ENCODE data around the gene MRPS18B.

MRPS18B gene

DNA sequence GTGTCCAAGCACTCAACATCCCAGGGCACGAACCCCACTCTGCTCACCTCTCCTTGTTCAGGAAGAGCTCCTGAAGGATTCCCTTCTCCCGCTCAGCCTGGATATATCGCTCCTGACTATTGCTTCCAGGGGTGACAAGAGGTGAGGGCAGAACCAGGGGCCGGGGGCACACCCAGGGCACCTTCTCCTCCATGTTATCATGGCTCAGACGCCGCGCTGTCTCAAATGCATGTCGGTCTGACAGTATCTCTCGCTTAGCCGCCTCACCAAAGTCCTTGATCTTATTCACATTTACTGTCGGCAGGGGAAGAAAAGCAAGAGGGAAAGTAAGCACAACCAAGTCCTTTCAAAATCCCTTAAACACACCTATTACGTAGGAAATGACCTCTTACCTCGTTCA, 13.7 kb upstream of the MRPS18B start:
- no peak for DNase-seq (ENCODE audit: low spot score)

DNA sequence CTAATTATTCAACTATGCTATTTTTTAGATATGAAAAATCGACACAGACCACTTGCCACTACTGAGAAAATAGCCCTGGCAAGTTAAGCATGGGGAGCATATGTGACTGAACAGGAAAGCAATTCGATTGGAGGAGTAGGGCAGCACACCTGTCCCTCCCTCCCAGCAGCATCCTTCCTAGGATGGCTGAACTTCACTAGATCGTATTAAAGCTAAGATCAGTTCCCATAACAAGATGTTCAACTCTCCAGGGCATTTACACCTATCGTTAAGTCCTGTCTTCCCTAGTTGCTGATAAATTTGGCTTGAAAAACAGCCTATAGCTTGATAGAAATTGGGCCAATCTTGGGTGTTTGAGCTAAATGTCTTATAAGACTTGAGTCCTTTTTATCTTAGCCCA, 7.6 kb upstream of the MRPS18B start:
- DNase-seq (ENCODE audit: low spot score), result no peak

DNA sequence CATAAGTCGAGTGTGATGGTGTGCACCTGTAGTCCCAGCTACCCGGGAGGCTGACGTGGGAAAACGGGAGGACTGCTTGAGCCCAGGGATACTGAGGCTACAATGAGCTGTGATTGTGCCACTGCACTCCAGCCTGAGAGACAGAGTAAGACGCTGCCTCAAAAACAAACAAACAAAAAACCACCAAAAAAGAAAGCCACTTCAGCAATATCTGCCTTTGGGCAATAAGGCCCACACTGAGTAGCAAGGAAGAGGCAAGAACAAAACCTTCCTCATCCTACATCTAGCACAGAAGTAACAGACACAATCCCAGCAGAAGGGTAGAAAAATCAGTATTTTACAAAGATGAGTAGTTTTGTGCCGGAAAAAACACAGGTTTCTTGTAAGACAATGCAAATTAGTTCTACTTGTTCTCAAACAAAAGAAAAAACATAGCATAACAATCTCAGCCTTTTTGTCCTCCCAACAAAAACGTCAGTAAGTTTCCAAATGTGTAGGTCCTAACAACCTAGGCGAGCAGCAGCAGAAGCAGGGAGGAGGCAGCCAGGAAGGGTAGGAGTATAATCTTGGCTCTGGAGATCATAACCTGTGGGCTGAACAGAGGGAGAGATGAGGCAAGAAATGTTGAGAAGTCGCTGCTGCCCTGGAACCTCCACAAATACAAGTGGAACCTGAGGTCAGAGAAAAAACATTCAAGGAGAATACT, 6.3 kb upstream of the MRPS18B start:
- no peak for DNase-seq (ENCODE audit: low spot score)

DNA sequence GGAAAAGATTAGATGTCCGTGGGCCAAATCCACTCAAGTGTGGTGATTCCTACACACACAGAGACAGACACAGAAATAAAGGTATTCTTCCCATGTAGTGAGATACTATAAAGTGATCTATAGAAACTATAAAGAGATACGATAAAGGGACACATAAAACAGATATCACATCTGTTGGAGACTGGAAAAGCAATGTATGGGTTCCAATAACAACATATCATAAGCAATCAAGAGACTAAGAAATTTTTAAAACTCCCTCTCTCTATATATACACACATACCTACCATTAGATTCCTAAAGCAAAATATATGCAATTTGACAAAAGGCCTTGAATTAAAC, 5.8 kb upstream of the MRPS18B start:
- DNase-seq (ENCODE audit: low spot score), result no peak

DNA sequence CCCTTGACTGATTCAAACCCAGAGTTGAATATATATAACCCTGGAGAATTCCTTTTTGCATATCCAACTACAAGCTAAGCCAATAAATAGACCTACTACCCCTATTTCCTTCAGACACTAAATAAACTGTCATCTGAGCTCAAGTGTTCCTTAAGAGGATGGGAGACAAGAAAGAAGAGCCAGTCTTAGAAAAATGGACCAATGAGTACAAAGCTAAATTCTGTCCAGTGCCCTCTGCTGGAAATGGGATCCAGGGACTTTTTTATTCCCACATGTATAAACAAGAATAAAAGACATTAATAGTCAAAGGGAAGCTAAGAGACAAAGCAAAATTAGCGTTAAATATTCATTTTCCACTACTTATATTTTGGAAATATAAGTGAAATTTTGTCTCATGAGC, 5.4 kb upstream of the MRPS18B start:
- no peak for DNase-seq (ENCODE audit: low spot score)

DNA sequence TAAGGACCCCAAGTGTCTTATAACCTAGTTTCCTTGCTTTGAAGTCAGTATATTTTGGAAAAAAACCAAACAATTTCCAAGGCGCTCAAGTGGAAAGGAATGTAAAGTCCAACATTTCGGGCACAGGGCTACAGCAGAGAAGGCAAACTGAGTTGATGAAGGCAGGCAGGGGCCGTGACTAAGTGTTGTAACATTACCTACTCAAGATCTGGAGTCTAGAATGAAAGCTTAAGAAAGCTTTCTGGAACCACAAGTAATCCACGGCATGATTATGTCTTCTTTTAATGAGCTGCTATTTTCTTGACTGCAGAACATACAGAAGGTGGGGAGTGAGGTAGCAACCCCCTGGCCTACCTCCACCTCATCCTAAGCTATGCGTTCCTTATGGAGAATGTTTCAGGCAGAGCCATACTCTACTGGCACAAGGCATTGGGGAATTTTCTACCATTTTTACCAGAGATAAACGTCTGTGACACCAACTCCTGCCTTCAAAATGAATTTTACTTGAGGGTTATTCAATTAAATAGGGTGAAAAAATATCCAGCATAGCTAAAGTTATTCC, 4.9 kb upstream of the MRPS18B start:
- DNase-seq (ENCODE audit: low spot score), result no peak

DNA sequence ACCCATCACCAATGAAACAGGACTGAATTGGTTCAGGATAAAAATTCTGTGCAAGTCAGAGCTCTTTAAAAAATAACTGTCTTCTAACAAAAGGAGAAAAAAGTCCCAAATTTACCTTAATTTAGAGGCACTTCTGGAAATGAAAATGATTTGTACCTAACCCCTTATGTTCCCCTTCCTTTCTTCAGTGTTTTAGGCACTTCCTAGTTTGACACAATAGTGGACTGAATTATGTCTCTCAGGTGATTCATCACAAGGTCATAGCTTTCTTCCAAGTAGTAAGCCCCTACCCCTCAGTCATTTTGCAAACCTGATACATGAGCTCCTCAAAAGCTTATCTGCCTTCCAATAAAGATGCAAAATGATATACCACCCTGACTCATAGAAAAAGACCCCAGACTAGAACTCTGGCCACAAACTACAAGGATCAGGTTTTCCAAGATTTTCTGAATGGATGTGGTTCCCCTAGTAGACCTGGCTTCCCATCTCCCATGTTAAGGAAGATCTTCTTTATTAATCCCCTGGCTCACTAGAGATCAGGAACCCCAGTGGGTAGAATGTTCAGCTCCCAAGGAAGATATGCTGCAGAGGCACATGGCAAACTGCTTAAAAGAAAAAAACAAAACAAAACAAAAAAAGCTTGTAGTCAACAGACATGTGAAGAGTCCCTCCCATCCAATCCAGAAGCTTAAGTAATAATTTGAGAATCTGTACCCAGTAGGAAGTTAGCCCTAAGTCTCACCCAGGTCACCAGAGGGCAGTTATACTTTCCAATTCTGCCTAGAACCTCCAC, 4.2 kb upstream of the MRPS18B start:
- no peak for DNase-seq (ENCODE audit: low spot score)

DNA sequence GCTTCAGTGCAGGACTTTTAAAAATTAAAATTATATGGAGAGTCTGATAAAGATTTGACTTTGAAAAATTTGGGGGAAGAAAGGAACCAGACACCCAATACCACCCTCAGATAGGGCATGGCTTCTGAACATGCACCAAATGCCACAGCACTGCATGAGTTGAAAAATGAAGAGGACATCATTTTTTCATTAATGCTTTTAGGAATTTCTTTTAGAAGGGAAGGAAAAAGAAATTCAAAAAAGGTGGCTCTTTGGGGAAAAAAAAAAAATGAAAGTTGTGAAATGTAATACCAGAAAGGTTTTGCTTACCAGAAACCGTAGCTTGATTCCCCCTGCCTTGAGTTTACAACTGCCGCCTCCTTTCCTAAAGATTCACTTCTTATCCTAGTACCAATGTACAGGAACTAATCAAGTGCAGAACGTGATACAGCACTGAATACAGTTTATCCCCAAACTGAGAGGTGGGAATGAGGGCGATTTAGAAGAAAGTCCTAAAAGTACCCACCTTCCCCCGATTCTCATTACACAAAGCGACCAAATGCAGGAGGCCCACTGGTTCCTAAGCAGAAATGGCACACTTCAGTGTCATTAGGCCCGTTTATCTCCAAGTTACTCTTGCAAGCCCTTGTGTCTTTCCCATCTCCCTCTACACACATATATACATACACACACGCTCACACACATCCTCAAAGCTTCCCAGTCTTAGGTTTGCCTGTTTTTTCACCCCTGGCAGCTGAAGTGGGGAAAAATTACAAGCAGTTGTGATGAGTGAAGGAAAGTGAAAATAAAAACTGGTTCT, 3.4 kb upstream of the MRPS18B start:
- no peak for DNase-seq (ENCODE audit: low spot score)

DNA sequence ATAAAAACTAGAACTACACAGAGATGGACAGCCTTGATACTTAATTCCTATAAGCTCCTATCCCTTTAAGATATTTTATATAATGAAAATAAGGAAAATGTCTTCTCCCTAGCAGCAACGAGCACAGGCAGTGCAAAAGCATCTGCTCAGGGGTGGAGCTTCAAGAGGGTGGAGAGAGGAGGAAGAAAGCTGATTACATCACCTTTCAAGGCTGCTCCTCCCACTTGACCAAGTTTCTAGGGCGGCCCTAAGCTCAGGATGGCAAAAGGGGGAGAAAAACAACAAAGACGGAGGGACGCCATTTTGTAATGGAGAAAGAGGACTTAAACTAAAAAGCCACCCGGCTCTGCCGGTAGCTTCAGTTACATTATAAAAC, 2.8 kb upstream of the MRPS18B start:
- DNase-seq (ENCODE audit: low spot score), result peak; percentile 91

DNA sequence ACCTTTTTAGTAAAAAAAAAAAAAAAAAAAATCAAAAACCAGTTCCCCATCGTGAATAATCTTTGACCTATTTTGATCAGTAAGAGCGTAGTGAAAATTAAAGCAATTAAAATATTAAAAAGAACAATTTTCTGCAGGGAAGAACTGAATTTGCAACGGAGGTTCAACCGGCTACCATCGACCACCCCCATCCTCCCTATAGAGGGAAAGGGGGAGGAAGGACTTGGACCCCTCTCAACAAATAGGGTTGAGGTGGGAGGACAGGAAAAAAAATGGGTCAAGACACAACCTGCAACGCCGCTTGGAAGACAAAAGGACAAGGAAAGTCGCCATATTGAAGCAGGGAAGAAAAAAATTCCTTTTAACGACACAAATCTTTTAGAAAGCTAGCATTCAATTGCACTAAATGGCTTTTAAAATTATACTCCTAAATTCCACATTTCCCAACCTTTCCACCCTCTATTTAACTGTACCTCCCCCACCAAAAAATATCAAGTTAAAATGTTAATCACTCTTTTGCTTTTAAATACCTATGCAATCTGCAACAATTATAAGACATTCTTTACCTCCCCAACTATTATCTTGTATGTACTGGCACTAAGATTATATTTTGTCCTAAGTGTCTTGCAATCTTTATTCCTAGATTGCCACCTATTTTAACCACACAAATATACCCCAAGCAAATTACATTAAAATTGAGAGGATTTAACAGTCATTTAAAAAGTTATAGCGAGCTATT, 2.3 kb upstream of the MRPS18B start:
- DNase-seq (ENCODE audit: low spot score), result no peak

DNA sequence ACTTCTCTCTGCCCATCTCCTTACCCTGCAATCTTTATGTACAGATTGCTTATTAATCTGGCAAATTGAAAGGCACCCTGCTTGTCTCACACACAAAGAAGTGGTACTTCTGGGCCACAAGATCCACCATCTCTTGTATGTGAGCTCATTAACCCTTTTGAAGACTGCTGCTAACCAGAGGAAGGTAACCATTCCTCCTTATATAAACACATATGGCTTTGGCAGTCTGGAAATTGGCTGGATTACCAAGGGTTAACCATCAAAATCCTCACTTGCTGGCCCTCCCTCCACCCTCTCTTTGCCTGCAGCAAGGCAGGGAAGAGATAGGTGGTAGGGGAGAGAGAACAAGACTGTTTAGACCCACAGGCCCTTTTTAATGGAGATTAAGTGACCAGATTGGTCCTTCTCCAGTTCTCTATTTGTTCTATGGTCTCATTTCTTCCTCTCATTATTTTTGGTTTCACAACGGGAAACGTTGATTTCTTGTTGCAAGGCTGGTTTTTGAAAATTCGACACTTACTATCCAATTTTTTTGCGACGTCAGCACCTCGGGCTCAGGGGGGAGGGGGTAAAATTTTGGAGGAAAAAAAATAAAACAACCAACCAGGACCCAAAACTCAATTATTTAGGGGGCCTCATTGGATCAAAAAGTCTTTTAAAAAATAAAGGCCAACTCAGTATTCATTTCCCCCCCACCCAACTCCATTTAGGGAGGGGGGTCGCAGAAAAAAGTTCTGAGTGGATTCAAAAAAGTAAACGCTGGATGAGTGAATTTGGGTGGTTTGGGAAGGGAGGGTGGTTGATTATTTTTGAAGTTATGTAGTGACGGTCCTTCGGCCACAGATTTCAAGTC, 1.5 kb upstream of the MRPS18B start:
- DNase-seq (ENCODE audit: low spot score), result no peak

DNA sequence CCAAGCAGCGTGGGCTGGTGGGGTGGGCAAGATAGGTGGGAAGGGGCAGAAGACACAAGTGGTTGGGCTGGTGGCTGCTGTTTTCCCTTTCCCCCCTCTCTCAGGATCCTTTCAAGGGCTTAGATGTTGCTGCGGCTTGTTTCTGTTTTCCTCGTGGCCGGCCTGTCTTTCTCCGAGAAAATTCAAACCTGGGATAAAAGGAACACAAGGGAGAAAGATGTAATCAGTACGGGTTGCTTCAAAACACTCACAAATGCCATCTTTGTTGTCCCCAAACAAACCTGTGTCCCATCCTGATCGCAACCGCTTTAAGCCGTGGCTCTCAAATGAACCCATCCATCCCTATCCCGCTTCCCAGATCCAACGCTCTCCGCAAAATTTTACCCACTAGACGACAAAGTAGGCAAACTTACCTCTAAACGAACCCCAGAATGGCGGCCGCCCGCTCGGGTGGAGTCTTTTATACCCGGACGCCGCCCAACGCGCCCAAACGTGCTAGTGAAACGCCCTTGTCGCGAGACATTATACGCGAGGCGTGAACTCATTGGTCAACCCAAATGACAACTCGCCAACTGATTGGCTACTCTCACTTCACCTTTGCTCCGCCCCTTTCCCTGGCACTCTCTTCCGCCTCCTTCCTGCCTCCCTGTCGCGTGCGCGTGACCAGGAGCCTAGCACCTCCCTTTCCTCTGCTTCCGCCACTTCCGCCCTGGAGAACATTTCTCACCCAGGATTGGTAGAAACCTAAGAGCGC, 652 bp upstream of the MRPS18B start, which contains the start of gene PPP1R10:
PPP1R10 (minus strand) TSS at position 433 of the 754 bp plus-strand sequence. CDS start 7,299 bp downstream, outside the sequence.
- peak; percentile 95 for DNase-seq (ENCODE audit: low spot score)

DNA sequence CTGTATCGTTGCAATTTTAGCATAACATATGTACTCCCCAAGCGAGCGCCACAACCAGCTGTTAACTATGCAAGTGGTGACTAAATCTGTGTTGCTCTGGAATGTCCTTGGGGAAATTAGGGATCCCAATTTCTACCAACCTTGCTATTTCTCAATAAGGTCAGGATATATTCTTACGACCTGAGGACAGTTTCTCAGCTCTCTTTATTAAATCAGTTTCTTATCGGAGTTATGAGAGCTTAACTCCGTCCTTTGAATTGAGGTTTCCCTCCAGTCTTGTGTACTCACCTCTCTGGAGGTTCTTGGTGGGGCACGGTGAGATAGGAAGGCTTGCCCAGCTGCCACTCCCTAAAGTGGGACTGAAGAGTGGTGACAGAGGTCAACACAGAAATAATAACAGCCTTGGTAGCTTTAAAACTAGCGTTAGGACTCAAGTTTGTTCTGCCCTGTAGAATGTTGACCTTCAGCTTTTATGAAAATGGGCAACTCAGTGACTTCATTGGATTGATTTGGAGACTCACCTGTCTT, 694 bp downstream of the MRPS18B start:
- DNase-seq (ENCODE audit: low spot score), result no peak

DNA sequence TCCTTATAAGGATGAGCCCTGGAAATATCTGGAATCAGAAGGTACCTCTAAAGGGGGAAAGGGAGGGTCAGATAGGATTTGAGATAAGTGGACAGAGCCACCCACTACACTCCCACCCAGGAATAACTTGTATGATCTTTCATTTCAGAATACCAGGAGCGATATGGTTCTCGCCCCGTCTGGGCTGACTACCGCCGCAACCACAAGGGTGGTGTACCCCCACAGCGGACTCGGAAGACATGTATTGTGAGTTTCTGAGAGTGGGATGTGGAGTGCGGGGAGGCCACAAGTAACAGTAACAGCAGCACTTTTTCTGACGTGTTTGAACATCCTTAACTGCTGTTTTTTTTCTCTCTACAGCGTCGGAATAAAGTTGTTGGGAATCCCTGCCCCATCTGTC, 1.9 kb downstream of the MRPS18B start:
- DNase-seq (ENCODE audit: low spot score), result no peak

DNA sequence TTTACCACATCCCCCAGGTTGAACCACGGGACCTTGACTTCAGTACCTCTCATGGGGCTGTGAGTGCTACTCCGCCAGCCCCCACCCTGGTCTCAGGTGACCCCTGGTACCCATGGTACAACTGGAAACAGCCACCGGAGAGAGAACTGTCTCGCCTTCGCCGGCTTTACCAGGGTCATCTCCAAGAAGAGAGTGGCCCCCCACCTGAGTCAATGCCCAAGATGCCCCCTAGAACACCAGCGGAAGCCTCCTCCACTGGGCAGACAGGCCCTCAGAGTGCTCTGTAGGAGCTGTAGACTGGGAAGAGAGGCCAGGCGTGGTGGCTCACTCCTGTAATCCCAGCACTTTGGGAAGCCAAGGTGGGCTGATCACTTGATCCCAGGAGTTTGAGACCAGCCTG, 7.9 kb downstream of the MRPS18B start:
- no peak for DNase-seq (ENCODE audit: low spot score)

DNA sequence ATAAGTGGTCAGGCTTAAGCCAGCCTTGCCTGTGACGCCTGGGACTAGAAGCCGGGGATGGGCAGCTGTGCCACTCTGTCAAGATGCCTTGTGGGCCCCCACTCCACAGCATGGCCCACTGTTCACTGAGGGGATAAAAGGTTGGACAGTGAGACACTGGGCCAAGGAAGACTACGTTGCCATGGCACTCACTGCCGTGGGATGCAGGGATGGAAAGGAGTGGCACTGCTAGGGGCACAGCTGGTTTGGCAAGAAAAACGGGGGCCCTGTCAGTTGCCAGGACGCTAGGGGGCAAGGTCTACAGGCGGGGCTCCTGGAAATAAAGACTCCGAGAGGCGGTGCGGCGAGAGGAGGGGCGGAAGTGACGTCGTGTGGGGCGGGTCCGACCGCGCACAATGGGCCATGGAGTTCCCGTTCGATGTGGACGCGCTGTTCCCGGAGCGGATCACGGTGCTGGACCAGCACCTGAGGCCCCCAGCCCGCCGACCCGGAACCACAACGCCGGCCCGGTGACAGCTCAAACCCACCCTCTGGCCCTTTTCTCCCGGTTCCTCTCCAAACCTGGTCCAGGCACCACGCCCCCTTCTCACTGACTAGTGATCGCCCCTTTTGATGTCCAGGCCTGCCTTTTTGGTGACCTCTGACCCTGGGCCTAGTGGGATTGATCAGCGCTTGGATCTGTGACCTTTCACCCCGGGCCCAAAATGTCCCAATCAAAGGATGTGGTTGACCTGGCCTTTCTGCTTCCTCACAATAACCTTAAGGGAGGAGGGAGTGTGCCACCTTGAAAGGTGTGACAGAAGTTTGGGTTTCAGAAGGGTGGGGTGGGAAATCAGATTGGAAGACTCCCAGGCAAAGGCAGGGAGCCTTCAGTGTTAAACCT, 9.1 kb downstream of the MRPS18B start, which contains the start of gene ATAT1:
ATAT1 (plus strand) TSS at position 391 of the 883 bp plus-strand sequence.
- DNase-seq (ENCODE audit: low spot score), result peak; percentile 95

DNA sequence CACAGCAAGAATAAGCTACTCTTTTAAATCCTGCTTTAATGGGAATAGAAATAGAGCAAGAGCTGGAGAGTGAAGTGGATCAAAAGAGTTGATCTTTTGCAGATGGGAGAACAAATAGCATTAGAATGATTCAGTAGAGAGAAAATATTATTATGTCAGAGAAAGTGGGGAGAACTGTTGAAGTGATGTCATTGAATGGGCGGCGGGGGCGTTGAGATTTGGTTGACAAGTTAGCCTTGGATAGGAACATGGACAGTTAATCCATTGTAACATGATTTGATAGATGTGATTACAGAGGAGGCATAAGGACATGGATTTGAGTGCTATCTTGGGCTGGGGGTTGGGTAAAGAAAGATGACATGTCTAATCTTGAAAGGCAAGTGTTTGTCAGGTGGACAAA, 18.2 kb downstream of the MRPS18B start:
- DNase-seq (ENCODE audit: low spot score), result no peak

DNA sequence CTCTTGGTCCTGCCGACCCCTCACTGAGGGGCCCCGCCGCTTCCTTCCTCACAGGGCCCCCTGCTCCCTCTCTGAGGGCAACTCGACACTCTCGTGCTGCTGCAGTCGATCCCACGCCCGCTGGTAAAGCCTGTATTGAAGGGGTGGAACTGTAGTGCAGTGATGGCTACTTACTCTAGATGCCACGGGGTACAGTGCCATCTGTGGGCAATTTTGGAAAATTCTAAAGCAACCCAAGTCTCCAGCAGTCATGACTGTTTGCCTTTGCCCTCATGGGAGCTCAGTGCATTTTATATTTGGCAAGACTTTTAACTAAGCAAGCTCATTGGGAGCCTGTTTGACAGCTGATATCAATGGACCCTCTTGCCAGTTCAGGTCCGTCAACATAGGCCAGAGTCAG, 22.8 kb downstream of the MRPS18B start:
- DNase-seq (ENCODE audit: low spot score), result no peak

DNA sequence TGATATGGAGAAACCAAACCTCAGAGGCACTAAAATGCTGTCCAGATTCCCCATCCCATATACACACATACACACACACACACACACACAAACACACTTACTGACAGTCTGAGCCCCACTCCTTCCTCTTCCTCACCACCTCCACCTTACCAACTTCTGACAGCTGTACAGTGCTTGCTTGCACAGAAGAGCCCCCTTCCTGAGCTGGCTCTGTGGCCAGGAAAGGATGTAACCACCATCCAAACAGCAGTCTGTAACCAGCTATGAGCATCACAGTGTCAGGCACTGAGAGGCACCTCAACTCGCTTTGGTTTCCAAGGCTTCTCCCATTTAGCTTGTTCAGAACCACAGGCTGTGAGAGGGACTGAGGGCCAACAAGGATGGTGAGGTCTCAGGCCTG, 23.4 kb downstream of the MRPS18B start:
- DNase-seq (ENCODE audit: low spot score), result no peak

All from AG20443 (cell line).